Measurements from ENCODE around the gene INF2.

Gene INF2

DNA sequence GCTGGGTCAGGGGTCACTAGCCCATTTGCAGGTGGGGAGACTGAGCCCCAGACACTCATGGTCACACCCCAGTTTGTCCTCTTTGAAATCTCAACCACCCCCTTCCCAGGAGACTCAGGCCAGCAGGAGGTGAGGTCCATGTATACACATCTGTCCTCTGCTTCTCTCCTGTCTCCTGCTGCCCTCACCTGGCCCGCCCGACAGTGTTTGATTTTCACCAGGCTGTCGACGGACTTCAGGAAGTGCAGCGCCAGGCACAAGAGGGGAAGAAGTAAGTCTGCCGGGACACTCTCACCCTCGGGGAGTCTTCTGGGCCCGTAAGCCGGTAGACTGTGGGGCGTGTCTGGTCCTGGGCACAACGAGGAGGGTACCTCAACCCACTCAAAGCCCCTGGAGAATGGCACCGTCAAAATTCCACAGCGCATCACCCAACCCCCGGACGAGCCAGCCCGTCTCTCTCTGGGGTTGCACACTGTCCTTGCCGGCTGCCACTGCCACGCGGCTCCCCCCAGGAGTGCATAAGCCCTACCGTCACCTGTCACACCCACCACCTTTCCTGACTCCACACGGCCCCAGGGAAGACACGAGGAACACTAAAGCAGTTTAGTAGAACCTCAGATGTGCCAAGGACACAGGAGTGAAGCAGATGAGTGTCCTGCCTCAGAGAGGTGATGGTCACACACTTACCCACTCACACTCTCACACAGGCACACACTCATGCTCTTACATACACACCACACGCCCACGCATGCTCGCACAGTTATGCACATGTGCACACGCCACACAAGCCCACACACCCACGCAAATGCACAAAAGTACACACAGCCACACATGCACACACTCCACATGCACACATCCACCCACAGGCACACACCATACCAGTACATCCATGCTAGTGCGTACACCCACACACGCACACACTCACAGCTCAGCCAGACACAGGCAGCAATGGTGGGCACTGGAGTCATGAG is 50.4 kb downstream of the INF2 start:
- DNase-seq: no peak

DNA sequence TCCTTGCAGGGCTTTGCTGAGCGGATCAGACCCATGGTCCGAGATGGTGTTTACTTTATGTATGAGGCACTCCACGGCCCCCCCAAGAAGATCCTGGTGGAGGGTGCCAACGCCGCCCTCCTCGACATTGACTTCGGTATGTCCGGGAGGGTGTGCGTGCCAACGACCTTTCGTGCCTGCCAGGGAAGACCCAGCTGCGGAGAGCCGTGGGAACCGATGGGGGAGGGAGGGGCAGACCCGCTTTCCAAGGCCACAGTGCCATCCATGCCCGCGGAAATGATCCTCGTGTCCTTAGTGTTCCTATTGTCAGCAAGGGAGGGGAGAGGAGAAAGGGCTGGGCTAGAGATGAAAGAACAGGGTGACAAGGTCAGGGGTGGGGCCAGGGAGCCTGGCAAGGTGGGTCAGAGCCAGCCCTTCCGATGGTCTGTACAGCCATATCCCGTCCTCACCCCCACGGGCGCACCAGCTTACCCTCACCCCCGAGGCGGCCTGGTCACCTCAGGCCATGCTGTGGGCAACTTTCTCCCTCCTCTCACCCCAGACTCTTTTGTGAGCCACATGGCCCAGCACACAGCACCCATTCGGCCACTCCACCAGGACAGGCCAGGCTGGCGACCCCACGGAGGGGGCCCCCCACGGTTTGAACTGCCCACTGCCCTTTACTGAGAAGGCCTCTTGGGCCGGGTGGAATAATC is 51.8 kb downstream of the INF2 start:
- DNase-seq: no peak

DNA sequence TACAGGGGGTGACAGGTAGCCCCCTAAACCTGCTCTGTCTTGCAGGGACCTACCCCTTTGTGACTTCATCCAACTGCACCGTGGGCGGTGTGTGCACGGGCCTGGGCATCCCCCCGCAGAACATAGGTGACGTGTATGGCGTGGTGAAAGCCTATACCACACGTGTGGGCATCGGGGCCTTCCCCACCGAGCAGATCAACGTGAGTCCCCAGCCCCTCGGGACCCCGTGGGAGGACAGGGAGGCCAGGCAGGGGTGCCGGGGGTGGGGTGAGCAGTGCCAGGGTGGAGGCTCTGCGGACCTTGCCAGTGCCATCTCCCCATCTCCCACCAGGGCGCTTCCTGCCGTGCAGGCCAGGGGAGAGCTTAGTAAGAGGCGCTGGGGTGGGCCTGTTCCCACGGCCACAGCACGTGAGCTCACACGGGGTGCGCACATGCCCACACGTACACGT is 52.4 kb downstream of the INF2 start:
- no peak for DNase-seq

DNA sequence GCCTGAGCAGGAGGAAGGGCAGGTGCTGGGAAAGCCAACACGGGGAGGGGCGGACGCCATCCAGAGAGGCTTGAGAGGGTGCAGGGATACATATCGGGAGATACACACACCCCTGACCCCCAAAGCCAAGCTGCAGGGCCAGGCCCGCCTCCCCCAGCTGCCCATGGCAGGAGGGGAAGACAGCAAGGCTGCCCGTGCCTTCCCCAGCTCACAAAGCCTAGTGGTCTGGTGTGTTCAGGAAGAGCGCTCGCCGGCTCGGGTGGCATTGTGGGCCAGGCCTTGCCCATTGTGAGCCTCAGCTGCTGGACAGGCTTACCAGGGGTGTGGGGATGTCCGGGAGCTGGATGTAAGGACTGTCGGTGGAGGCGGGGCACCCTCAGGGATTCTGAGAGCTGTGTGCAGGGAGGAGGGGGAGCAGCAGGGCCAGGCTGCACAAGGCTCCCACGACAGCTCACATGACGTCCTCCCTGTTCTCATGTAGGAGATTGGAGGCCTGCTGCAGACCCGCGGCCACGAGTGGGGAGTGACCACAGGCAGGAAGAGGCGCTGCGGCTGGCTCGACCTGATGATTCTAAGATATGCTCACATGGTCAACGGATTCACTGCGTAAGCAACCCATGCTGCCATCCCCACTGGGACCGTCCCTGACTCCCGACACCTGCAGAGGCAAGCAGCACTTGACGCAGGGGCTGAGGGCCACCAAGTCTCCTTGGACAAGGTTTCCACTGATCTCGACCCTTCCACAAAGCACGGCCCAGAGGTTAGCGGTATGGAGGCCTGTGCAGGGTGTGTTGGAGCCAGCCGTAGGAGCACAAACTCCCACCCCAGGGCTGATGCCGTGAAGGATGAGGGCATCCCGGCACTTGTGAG is 53.4 kb downstream of the INF2 start:
- DNase-seq: no peak

DNA sequence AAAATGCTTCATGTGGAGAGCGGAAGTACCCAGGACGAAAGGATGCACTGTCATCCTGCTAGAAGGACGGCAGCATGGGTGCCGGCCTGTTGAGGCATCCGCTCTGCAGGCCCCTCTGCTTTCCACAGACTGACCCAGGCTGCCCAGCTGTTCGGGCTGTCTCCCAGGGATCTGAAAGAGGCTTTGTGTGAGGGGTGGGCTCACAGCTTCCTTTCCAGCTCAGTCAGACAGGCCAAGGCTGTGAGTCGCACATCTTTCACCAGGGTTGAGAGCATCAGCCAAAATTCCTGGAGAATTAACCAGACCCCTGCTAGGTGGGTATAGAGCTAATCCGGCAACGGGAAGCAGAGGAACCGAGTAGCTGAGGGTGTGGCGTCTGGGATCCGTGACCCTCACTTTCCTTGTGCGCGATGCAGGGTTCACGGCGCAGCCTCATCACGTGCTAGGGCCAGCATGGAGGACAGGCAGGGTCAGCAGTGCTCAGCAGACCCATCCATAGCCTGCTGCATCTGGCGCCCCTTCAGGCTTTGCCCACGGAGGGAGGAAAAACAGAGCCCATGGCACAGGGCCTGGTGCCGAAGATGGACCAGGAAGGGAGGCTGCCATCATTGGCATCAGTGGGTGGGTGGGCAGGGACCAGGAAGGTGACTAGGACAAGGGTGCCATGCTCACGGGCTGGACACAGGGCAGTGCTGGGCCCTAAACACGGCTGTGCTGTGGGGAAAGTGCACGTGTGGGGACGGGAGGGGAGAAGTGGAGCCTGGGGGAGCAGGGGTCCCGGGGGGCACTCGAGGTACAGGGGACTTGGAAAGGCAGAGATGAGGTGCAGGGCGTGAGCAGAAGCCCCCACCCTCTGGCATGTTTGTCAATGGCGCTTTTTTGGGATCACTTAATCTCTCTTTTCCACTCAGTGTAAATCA is 54.3 kb downstream of the INF2 start:
- DNase-seq: no peak

DNA sequence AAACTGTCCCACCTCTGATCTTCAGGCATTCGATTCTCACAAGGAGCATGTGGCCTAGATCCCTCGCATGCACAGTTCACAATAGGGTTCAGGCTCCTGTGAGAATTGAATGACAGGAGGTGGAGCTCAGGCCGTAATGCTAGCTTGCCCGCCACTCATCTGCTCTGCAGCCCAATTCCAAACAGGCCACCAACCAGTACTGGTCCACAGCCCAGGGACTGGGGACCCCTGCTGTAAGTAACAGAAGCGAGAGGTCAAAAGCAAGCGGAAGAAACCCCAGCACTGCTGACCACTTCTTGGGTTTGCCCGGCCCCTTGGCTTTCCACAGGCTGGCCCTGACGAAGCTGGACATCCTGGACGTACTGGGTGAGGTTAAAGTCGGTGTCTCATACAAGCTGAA is 55.1 kb downstream of the INF2 start:
- no peak for DNase-seq

DNA sequence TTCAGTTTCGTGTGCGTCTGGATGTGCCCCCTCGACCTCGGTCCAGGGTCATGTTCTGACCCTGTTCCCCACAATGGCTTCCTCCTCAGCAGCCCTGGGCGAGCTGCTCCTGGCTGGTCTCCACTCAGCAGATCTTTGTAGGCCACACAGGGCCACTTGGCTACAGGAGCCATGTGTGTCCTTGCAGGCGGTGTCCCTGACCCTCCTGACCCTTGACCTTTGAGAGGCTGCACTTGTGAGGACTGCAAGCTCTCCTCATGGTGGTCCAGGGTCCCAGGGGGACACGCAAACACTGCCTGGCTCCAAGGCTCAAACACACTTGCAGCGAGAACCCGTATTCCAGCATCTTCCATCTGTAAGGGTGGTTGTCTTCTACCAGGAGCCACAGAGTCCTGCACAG is 56.0 kb downstream of the INF2 start:
- no peak for DNase-seq

DNA sequence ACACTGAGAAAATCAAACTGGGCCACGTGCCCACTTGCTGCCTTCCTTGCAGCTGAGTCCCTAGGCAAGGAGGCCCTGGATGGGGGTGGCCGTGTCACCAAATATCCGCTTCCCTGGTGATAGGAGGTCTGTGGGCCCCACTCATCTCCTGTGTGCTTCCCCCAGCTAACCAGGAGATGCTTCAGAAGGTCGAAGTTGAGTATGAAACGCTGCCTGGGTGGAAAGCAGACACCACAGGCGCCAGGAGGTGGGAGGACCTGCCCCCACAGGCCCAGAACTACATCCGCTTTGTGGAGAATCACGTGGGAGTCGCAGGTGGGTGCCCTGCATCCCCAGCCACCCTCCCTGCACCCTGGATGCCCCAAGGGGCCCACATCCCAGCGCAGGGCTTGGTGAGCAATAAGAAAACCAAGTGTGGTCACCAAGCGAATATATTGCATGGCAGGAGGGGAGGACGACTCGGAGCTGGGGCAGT is 56.7 kb downstream of the INF2 start:
- DNase-seq: peak; percentile 50 to 54

DNA sequence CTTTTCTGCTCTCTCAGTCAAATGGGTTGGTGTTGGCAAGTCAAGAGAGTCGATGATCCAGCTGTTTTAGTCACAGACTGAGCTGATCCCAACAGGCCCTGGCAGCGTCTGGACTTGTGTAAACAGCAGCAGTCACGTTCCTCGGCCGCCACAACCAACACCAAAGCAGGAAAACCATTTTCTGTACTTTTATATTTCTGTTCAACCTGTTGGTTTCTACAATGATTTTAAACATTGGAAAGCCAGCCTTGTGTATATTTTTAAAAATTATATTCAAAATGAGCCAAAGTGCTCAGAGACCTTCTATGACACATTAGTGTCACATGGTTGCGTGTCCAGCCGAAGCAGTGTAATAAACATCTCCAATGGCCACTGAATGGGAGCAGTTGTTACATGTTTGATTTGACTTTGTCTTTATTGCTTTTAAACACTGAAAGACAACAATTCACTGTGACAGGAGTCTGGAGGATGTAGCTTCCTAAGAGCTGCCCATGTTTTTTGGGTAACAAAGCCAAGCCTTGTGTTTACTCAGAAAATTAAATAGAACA is 57.6 kb downstream of the INF2 start:
- no peak for DNase-seq

DNA sequence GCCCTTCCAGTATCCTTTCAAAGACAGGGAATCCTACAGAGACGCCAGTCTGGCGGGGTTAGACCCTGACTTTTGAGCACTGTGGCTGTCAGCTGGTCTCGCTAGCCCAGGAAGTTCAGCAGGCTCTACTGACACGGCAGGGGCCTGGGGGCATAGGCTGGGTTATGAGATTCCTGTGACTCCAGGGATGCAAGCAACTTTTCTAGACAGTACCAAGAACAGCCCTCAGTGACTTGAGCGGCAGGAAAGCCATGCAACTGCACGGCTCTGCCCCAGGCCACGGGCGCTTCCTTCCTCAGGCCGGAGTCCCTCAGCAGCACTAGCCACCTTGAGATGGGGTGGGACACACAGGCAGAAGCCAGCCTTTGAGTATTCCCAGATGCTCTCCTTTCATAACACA is 58.5 kb downstream of the INF2 start:
- DNase-seq: no peak

DNA sequence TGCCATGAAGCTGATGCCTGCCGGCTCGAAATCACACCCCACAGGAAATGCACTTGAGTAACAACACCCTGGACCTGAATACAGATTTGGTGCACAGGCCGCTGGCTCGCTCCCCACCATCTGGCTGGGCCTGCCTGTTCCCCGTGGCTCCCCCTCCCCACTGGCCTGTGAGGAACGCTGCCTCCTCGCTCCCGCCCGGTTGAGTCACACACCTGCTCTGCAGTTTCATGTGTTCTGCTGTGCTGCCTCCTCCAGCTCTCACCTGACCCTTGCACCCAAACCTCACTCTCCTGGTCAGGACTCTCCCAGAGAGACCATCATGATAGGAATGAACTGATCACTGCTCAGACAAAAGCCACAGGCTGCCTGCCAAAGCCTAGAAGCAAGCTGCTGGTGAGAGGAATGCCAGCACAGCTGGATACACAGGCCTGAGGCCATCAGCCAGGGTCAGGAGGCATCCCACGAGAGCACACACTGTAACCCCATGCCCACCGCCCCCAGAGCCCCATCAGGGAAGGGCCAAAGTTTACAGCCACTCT is 59.8 kb downstream of the INF2 start:
- DNase-seq: no peak

DNA sequence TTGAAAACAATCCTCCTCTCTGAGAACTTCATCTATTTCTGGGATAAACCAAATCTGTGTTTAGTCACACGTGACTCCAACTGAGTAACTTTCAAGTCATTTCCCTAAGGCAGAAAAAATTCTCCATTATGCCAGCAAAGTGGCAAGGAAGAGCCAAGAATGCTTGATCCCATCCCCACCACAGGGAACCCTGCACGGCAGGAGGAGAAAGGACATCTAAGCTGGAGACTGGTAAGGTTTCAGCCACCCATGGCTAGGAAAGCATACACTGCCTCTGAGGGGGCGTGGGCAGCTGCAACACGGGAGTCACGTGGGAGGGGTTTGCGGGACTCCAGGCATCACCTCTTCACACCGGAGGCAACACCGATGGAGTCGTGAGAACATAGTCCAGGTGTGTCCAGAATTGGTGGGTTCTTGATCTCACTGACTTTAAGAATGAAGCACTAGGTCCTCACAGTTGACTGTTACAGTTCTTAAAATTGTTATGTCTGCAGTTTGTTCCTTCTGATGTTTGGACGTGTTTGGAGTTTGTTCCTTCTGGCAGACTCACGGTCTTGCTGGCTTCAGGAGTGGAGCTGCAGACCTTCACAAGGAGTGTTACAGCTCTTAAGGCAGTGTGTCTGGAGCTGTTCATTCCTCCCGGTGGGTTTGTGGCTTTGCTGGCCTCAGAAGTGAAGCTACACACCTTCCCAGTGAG is 60.8 kb downstream of the INF2 start:
- DNase-seq: no peak

DNA sequence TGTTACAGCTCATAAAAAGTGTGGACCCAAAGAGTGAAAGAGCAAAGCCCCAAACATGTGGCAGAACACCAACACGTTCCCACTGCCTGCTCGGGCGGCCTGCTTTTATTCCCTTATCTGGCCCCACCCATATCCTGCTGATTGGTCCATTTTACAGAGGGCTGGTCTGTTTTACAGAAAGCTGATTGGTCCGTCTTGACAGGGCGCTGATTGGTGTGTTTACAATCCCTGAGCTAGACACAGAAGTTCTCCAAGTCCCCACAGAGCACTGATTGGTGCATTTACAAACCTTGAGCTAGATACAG is 61.3 kb downstream of the INF2 start:
- peak; percentile 27 to 38 for DNase-seq

DNA sequence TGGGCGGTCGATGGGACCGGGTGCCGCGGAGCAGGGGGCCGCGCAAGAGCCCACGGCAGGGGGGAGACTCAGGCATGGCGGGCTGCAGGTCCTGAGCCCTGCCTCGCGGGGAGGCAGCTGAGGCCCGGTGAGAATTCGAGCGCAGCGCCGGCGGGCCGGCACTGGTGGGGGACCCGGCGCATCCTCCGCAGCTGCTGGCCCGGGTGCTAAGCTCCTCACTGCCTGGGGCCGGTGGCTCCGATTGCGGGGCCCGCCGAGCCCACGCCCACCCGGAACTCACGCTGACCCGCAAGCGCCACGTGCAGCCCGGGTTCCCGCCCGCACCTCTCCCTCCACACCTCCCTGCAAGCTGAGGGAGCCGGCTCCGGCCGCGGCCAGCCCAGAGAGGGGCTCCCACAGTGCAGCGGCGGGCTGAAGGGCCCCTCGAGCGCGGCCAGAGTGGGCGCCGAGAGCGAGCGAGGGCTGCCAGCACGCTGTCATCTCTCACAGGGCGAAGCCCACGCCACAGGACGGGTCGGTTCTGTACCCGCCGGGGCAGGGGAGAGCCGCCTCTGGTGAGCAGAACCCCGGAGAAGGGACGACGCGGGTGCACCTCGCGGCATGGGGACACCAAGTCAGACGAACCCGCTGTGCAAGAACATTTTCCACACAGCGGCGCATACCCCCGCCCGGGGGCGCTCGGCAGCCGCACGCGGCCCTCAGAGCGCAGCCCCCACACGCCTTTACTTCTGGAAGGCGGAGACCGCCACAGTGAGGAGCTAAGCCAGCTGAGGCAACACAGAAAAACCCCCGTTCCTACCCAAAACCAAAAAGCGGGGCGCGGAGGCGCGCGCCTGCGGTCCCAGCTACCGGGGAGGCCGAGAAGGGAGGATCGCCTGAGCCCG is 62.4 kb downstream of the INF2 start:
- DNase-seq: peak in 1 of 2 experiments; percentile 13

DNA sequence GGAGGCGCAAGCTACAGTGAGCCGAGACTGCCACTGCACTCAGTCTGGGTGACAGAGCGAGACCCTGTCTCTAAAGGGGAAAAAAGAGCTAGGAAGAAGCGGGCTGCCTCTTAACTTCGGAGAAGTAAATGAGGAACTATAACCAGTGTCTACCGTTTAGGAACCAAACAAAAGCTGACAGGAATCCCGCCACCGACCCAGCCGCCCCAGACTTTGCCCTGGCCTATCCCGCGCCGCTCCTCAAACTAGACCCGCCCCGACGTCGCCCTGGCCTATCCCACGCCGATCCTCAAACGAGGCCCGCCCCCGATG is 63.0 kb downstream of the INF2 start:
- DNase-seq: no peak

DNA sequence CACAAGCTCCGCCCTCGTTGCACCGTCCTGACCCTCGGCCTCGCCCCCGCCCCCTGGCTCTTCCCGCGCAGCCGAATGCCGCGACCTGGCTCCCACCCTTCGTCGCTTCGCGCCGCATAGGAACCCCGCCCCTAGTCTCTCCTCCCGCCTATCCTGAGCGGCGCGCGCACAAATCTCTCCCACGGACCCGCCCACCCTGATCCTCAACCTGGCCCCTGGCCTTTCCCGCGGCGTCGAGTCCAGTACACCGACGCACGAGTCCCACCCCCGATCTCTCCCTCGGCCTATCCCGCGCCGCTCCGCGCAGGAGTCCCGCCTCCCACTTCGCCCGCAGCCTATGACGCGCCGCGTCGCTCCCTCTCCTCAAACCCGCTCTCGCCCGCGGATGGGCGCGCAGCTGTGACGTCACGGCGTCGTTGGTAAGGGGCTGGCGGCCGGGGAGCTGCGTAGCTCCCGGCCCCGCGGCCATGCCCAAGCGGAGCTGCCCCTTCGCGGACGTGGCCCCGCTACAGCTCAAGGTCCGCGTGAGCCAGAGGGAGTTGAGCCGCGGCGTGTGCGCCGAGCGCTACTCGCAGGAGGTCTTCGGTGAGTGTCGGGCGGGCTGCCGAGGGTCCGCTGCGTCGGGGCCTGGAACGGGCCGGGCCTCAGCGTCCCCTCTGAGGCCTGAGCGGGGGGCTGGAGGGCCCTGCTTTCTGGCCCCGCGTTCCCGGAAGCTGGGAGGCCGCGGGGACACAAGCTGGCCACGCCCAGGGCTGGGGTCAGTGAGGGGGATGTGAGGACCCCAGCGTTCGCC is 63.5 kb downstream of the INF2 start, which contains the start of gene SIVA1:
SIVA1 (plus strand) TSS at position 413 of the 793 bp plus-strand sequence; CDS start at position 468, 55 bp downstream.
- DNase-seq: peak; percentile 100

DNA sequence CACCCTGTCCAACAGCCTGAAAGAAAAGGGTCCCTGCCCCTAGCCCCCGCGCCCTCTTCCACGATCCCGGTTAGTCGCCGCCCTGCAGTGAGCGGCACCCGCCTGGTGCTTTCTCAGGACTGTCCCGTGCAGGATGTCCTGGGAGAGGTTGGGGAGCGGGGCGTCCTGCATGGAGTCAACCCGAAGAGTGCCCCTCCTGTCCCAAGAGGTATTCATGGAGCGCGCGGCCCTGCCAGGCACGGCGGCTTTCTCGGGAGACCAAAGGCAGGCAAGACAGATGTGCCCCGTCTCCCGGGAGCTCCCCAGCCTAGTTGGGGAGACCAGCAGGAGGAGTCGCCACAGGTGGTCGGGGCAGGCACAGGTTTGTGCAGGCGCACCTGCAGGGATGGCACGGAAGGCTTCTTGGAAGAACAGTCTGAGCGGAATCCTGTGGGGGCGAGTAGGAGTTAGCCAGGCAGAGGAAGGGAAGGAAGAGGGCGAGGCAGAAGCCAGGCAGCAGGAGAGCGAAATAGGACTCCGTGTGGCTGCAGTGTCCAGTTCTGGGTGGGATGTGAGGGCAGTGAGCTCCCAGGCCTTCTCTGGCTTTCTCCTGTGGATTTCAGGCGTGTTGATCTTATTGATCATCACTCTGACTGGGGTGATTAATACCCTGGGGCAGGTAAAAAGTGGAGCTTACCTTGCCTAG is 64.3 kb downstream of the INF2 start:
- DNase-seq: peak; percentile 15 to 19

DNA sequence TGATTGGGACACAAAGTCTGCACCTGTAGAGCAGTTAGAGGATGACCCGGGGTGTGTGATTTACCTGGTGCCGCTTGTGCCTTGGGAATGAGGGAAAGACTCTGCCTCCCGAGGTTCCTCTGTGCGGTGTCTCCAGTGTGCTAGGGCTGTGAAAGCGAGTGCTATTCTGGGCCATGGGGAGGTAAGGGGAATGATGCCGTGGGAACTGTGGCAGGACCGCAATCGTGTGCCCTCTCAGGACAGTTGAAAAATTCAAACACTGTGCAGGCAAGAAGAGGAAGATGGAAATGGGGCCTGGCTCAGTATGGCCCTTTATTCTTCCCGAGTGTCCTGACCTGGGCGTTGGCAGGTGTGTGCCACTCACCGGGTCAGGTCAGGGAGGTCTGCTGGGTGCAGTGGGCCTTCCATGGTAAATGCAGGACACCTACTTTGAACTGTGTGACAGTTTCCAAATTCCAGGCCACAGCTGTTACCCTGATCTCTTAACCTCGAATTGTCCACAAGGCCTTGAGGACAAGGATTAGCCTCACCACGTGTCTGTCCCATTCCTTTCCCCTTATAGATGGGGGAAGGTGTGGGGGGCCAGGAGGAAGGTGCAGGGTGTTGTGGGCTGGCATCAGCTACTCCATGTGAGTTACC is 64.9 kb downstream of the INF2 start:
- DNase-seq: no peak
